OCI-LY1 (cell line): ENCODE results near the gene MGME1.

Source experiments
- EZH2 ChIP-seq: fragments of 200-600 bp; sonication (generic), shearing (Covaris generic); IDR thresholded peaks from 2 replicates; pipeline ENCODE4 v1.8.0; 2017; ENCODE audit warnings: borderline replicate concordance, mixed run types, mild to moderate bottlenecking, antibody characterized with exemption, low read length, moderate library complexity, mixed read lengths
- TF ChIP-seq, protein P1 (sequence below): fragments of 200-600 bp; sonication (generic), shearing (Covaris generic); IDR thresholded peaks from 2 replicates; pipeline ENCODE4 v1.5.1; 2017; ENCODE audit warnings: mild to moderate bottlenecking, antibody characterized with exemption, low read length, moderate library complexity, mixed read lengths

DNA sequence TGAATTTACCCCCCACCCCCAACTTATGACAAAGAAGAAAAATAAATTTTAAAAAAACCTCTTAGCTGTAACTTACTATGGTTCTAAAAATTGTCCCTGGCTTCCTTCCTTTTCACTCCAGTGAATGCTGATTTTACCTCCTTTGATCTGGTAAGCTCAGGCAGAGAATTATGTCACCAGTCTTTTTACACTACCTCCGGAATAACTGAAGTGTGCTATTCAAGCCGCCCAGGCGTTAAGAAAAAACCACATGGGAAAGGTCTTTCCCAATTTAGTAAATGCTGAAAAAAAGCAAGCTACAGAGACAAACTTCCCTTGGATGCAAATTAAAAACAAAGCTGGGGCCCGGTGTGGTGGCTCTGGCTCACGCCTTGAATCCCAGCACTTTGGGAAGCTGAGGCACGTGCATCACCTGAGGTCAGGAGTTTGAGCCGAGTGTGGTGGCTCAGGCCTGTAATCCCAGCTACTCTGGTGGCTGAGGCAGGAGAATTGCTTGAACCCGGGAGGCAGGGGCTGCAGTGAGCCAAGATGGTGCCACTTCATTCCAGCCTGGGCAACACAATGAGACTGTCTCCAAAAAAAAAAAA lies 12.6 kb upstream of the MGME1 start:
- TF ChIP-seq, protein P1, sequence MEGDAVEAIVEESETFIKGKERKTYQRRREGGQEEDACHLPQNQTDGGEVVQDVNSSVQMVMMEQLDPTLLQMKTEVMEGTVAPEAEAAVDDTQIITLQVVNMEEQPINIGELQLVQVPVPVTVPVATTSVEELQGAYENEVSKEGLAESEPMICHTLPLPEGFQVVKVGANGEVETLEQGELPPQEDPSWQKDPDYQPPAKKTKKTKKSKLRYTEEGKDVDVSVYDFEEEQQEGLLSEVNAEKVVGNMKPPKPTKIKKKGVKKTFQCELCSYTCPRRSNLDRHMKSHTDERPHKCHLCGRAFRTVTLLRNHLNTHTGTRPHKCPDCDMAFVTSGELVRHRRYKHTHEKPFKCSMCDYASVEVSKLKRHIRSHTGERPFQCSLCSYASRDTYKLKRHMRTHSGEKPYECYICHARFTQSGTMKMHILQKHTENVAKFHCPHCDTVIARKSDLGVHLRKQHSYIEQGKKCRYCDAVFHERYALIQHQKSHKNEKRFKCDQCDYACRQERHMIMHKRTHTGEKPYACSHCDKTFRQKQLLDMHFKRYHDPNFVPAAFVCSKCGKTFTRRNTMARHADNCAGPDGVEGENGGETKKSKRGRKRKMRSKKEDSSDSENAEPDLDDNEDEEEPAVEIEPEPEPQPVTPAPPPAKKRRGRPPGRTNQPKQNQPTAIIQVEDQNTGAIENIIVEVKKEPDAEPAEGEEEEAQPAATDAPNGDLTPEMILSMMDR: no peak
- no peak for TF ChIP-seq EZH2
